ENCODE measurements around the gene PCDH19.
"Not testable (repeated sequence)": the region's sequence is repeated elsewhere in the genome, so short reads cannot be mapped to it uniquely, and the experiment has no call there.

The PCDH19 gene

GRCh38 chrX:100409610-100410590 is at the start of gene PCDH19:
PCDH19 (minus strand) TSS chrX:100410273; CDS start chrX:100408597, 1,676 bp downstream.
- DNase-seq (ENCODE audit: low read depth) = no peak

GRCh38 chrX:100449696-100450608 is 39.9 kb upstream of the PCDH19 start:
- DNase-seq (ENCODE audit: low read depth) = no peak

GRCh38 chrX:100447655-100448397 is 37.8 kb upstream of the PCDH19 start:
- DNase-seq (ENCODE audit: low read depth) = no peak

GRCh38 chrX:100445593-100445992 is 35.5 kb upstream of the PCDH19 start:
- no peak for DNase-seq (ENCODE audit: low read depth)

- DNase-seq (ENCODE audit: low read depth) = not testable (repeated sequence)
Measured at GRCh38 chrX:100441321-100441720, 31.2 kb upstream of the PCDH19 start.

- DNase-seq (ENCODE audit: low read depth) = no peak
Measured at GRCh38 chrX:100440006-100440405, 29.9 kb upstream of the PCDH19 start.

GRCh38 chrX:100435726-100436125 is 25.7 kb upstream of the PCDH19 start:
- DNase-seq (ENCODE audit: low read depth) = no peak

GRCh38 chrX:100424012-100424411 is 13.9 kb upstream of the PCDH19 start:
- no peak for DNase-seq (ENCODE audit: low read depth)

GRCh38 chrX:100418556-100418955 is 8.5 kb upstream of the PCDH19 start:
- no peak for DNase-seq (ENCODE audit: low read depth)

- no peak for DNase-seq (ENCODE audit: low read depth)
Measured at GRCh38 chrX:100417681-100418080, 7.6 kb upstream of the PCDH19 start.

GRCh38 chrX:100413229-100413628 is 3.2 kb upstream of the PCDH19 start:
- no peak for DNase-seq (ENCODE audit: low read depth)

- DNase-seq (ENCODE audit: low read depth) = no peak
Measured at GRCh38 chrX:100411802-100412715, 2.0 kb upstream of the PCDH19 start.

- no peak for DNase-seq (ENCODE audit: low read depth)
Measured at GRCh38 chrX:100410901-100411801, 1.1 kb upstream of the PCDH19 start.

GRCh38 chrX:100408713-100409609 is 1.1 kb downstream of the PCDH19 start:
- no peak for DNase-seq (ENCODE audit: low read depth)

- DNase-seq (ENCODE audit: low read depth) = no peak
Measured at GRCh38 chrX:100407784-100408712, 2.0 kb downstream of the PCDH19 start.

- no peak for DNase-seq (ENCODE audit: low read depth)
Measured at GRCh38 chrX:100407147-100407783, 2.8 kb downstream of the PCDH19 start.

- no peak for DNase-seq (ENCODE audit: low read depth)
Measured at GRCh38 chrX:100405424-100405823, 4.6 kb downstream of the PCDH19 start.

Data from stimulated activated CD8-positive, alpha-beta memory T cell treated with anti-CD3 and anti-CD28 coated beads, Interleukin-15, amount 100 ng/mL, for 24 hours (primary cell).